HG02610 (cell line): ENCODE results near the gene TDRD10.
"Not testable (repeated sequence)": the region's sequence is repeated elsewhere in the genome, so short reads cannot be mapped to it uniquely, and the experiment has no call there.

Source experiments
- ATAC-seq: cut with Tn5 transposase; IDR thresholded peaks from one replicate; pipeline ENCODE4 v1.9.1; 2021; ENCODE audit warnings: mild to moderate bottlenecking, moderate library complexity; ENCODE audit not compliant: unreplicated experiment

The TDRD10 gene

GRCh38 chr1:154478639-154479038 lies 23.4 kb upstream of the TDRD10 start:
- no peak for ATAC-seq

GRCh38 chr1:154479764-154480421 lies 22.1 kb upstream of the TDRD10 start:
- no peak for ATAC-seq

- no peak for ATAC-seq
Measured at GRCh38 chr1:154481053-154481452, 21.0 kb upstream of the TDRD10 start.

- ATAC-seq: no peak
Measured at GRCh38 chr1:154483941-154484803, 17.8 kb upstream of the TDRD10 start.

- no peak for ATAC-seq
Measured at GRCh38 chr1:154485106-154485505, 16.9 kb upstream of the TDRD10 start.

GRCh38 chr1:154485910-154486496 lies 16.0 kb upstream of the TDRD10 start:
- no peak for ATAC-seq

- ATAC-seq: not testable (repeated sequence)
Measured at GRCh38 chr1:154486756-154487155, 15.3 kb upstream of the TDRD10 start.

GRCh38 chr1:154488922-154489321 lies 13.1 kb upstream of the TDRD10 start:
- ATAC-seq: no peak

GRCh38 chr1:154489695-154490274 lies 12.2 kb upstream of the TDRD10 start:
- ATAC-seq: no peak

GRCh38 chr1:154490317-154490716 lies 11.7 kb upstream of the TDRD10 start:
- no peak for ATAC-seq

GRCh38 chr1:154492115-154492514 lies 9.9 kb upstream of the TDRD10 start:
- ATAC-seq: peak; percentile 60

- ATAC-seq: no peak
Measured at GRCh38 chr1:154493276-154493675, 8.7 kb upstream of the TDRD10 start.

- no peak for ATAC-seq
Measured at GRCh38 chr1:154495496-154496273, 6.3 kb upstream of the TDRD10 start.

GRCh38 chr1:154496383-154496782 lies 5.6 kb upstream of the TDRD10 start:
- no peak for ATAC-seq

- peak; percentile 42 for ATAC-seq
Measured at GRCh38 chr1:154497026-154497806, 4.8 kb upstream of the TDRD10 start.

- ATAC-seq: no peak
Measured at GRCh38 chr1:154499446-154499845, 2.6 kb upstream of the TDRD10 start.

- no peak for ATAC-seq
Measured at GRCh38 chr1:154500533-154500932, 1.5 kb upstream of the TDRD10 start.

- ATAC-seq: no peak
Measured at GRCh38 chr1:154501423-154502065, 475 bp upstream of the TDRD10 start.

GRCh38 chr1:154502744-154503115 lies 711 bp downstream of the TDRD10 start:
- no peak for ATAC-seq

- no peak for ATAC-seq
Measured at GRCh38 chr1:154503898-154504297, 1.9 kb downstream of the TDRD10 start.
